HepG2 (cell line): Measurements from ENCODE around the gene FAM131A. TPM values are rescaled to one million over a fixed set of nuclear protein-coding genes. Genes with fewer than 3 reads are reported as not detected.

ENCODE experiments used
- CREB1 ChIP-seq, 2 experiments: fragments of 450-650 bp in 1 of 2; IDR thresholded peaks; 2 replicates each; pipeline ENCODE4 v1.6.1; 2016 to 2017; ENCODE audit warnings: control low read depth in 1 of 2, mild to moderate bottlenecking in 1 of 2, missing compliant biosample characterization in 1 of 2, missing genetic modification characterization in 1 of 2
- SIX4 ChIP-seq: sonication (generic); formaldehyde crosslinking; IDR thresholded peaks from 2 replicates; pipeline ENCODE4 v1.4.0; 2020; ENCODE audit warnings: missing genetic modification reagents
- SKI ChIP-seq: fragments of 450-650 bp; IDR thresholded peaks from one replicate; pipeline ENCODE4 v1.6.1; 2018; ENCODE audit warnings: mild to moderate bottlenecking; ENCODE audit not compliant: partially characterized antibody
- XRCC5 ChIP-seq: fragments of 200-400 bp; formaldehyde crosslinking; optimal IDR thresholded peaks from 2 replicates; pipeline ENCODE3; 2017; ENCODE audit warnings: mild to moderate bottlenecking, low read length
- ZNF749 ChIP-seq: sonication (generic); formaldehyde crosslinking; IDR thresholded peaks from 2 replicates; pipeline ENCODE4 v1.8.0; 2022; ENCODE audit warnings: mild to moderate bottlenecking, missing genetic modification reagents, moderate library complexity, borderline replicate concordance
- polyA plus RNA-seq, 8 experiments: library from polyadenylated mRNA; depleted of rRNA in 3 of 8; stranded (reverse) in 7 of 8; unstranded in 1 of 8; fragments of >200 nt; fragmentation: Illumina TruSeq in 4 of 8; extraction: Trizol in 4 of 8; gene quantifications; 2 replicates each; pipeline versions ENCODE4 v1.2.1 to v1.2.3, GENCODE V29; 2011 to 2016; ENCODE audit warnings: low read depth in 4 of 8, missing spikeins in 1 of 8, mixed read lengths in 1 of 8; ENCODE audit not compliant: insufficient read depth in 1 of 8
- total RNA-seq, 5 experiments: library from RNA; depleted of rRNA; stranded (reverse); fragments of >200 nt; fragmentation: Illumina TruSeq; extraction: Trizol; gene quantifications; 2 replicates each; pipeline ENCODE4 v1.2.3, GENCODE V29; 2016; ENCODE audit warnings: low read depth in 1 of 5
- TF ChIP-seq, protein P1 (sequence below): sonication (generic); formaldehyde crosslinking; IDR thresholded peaks from 2 replicates; pipeline ENCODE4 v1.4.0; 2020; ENCODE audit warnings: mild to moderate bottlenecking, missing genetic modification reagents, borderline replicate concordance
- TF ChIP-seq, protein P2 (sequence below): sonication (generic); formaldehyde crosslinking; IDR thresholded peaks from 2 replicates; pipeline ENCODE4 v1.4.0; 2020; ENCODE audit warnings: missing genetic modification reagents
- TF ChIP-seq, protein P3 (sequence below): sonication (generic); formaldehyde crosslinking; IDR thresholded peaks from 2 replicates; pipeline ENCODE4 v1.8.1; 2023; ENCODE audit warnings: mild to moderate bottlenecking, moderate library complexity, missing genetic modification reagents
- TF ChIP-seq, protein P4 (sequence below): fragments of 450-650 bp; IDR thresholded peaks from 2 replicates; pipeline ENCODE4 v1.6.1; 2016
- TF ChIP-seq, protein P5 (sequence below): sonication (generic); formaldehyde crosslinking; IDR thresholded peaks from 2 replicates; pipeline ENCODE4 v1.5.1; 2020; ENCODE audit warnings: mild to moderate bottlenecking, missing genetic modification reagents
- TF ChIP-seq, protein P6 (sequence below): sonication (generic); formaldehyde crosslinking; IDR thresholded peaks from 2 replicates; pipeline ENCODE4 v1.8.0; 2022; ENCODE audit warnings: missing genetic modification reagents, mild to moderate bottlenecking, inconsistent platforms, borderline replicate concordance
- TF ChIP-seq, protein P7 (sequence below): sonication (generic); formaldehyde crosslinking; IDR thresholded peaks from 2 replicates; pipeline ENCODE4 v1.8.0; 2023; ENCODE audit warnings: mild to moderate bottlenecking, missing genetic modification reagents

Gene FAM131A
- total and polyA plus RNA-seq, 2 of the 13 experiments (the other 11 are each of a cell fraction or from before 2014, with no cell fraction given) = 9.2 to 9.3 TPM

DNA sequence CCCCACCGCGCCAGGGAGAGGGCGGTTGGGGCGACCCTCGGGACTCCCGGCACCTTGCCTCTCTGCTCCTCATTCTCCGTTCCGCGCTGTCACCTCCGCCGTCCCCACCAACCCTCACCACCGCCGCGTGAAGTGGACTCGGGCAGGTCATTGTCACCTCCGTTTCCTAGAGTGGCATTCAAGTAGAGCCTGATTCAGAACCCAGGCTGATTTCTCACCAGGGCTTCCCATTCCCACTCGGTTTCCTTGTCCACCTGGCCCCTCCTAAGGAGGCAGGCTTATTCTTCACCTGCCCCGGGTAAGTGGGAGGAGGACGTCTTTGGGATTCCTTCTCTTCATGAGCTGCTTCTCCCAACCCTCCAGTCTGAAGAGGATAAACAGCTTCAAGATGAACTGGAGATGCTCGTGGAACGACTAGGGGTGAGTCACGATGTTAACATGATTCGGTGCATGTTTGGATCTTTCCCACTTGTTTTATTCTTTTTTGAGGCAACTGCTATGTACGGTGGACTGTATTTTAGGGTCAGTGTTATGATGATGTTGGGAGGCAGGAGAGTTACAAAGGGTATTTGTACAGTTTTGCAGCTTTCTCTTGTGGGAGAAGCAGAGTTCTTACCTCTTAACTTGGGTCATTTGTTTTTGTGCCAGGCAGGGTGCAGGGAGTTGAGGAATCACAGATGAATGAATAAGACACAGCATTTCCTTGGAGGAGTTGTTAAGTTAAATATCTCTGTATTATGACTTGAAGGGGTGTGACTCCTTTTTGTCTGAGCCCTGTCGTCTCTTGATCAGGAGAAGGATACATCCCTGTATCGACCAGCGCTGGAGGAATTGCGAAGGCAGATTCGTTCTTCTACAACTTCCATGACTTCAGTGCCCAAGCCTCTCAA is 37.7 kb upstream of the FAM131A start (continued):
- TF ChIP-seq, protein P1, sequence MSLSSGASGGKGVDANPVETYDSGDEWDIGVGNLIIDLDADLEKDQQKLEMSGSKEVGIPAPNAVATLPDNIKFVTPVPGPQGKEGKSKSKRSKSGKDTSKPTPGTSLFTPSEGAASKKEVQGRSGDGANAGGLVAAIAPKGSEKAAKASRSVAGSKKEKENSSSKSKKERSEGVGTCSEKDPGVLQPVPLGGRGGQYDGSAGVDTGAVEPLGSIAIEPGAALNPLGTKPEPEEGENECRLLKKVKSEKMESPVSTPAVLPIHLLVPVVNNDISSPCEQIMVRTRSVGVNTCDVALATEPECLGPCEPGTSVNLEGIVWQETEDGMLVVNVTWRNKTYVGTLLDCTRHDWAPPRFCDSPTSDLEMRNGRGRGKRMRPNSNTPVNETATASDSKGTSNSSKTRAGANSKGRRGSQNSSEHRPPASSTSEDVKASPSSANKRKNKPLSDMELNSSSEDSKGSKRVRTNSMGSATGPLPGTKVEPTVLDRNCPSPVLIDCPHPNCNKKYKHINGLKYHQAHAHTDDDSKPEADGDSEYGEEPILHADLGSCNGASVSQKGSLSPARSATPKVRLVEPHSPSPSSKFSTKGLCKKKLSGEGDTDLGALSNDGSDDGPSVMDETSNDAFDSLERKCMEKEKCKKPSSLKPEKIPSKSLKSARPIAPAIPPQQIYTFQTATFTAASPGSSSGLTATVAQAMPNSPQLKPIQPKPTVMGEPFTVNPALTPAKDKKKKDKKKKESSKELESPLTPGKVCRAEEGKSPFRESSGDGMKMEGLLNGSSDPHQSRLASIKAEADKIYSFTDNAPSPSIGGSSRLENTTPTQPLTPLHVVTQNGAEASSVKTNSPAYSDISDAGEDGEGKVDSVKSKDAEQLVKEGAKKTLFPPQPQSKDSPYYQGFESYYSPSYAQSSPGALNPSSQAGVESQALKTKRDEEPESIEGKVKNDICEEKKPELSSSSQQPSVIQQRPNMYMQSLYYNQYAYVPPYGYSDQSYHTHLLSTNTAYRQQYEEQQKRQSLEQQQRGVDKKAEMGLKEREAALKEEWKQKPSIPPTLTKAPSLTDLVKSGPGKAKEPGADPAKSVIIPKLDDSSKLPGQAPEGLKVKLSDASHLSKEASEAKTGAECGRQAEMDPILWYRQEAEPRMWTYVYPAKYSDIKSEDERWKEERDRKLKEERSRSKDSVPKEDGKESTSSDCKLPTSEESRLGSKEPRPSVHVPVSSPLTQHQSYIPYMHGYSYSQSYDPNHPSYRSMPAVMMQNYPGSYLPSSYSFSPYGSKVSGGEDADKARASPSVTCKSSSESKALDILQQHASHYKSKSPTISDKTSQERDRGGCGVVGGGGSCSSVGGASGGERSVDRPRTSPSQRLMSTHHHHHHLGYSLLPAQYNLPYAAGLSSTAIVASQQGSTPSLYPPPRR = no peak
- TF ChIP-seq, protein P2, sequence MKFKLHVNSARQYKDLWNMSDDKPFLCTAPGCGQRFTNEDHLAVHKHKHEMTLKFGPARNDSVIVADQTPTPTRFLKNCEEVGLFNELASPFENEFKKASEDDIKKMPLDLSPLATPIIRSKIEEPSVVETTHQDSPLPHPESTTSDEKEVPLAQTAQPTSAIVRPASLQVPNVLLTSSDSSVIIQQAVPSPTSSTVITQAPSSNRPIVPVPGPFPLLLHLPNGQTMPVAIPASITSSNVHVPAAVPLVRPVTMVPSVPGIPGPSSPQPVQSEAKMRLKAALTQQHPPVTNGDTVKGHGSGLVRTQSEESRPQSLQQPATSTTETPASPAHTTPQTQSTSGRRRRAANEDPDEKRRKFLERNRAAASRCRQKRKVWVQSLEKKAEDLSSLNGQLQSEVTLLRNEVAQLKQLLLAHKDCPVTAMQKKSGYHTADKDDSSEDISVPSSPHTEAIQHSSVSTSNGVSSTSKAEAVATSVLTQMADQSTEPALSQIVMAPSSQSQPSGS = no peak
- TF ChIP-seq CREB1 (IDR thresholded peaks at IDR 0.05) = no peak
- no peak for TF ChIP-seq CREB1 (CRISPR knock-in tag; IDR thresholded peaks at IDR 0.05)
- TF ChIP-seq XRCC5 = no peak
- TF ChIP-seq, protein P3, sequence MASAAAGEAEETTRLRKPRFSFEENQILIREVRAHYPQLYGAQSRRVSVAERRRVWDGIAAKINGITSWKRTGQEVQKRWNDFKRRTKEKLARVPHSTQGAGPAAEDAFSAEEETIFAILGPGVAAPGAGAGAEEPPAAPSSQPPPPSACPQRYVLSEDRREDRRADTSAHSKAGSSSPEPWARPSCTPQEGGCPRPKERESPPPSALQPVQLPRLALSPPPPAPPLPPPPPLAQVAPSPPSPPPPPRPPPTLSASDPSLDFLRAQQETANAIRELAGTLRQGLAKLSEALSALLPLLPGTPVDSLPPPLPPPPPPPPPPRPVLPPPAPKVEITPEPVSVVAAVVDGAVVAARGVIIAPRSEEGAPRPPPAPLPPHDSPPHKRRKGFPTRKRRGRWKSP (CRISPR knock-in tag) = 0 out of 2 replicates have a peak, but pooled peaks have one; percentile 2
- TF ChIP-seq, protein P4, sequence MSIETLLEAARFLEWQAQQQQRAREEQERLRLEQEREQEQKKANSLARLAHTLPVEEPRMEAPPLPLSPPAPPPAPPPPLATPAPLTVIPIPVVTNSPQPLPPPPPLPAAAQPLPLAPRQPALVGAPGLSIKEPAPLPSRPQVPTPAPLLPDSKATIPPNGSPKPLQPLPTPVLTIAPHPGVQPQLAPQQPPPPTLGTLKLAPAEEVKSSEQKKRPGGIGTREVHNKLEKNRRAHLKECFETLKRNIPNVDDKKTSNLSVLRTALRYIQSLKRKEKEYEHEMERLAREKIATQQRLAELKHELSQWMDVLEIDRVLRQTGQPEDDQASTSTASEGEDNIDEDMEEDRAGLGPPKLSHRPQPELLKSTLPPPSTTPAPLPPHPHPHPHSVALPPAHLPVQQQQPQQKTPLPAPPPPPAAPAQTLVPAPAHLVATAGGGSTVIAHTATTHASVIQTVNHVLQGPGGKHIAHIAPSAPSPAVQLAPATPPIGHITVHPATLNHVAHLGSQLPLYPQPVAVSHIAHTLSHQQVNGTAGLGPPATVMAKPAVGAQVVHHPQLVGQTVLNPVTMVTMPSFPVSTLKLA = no peak
- no peak for TF ChIP-seq SIX4
- TF ChIP-seq, protein P5, sequence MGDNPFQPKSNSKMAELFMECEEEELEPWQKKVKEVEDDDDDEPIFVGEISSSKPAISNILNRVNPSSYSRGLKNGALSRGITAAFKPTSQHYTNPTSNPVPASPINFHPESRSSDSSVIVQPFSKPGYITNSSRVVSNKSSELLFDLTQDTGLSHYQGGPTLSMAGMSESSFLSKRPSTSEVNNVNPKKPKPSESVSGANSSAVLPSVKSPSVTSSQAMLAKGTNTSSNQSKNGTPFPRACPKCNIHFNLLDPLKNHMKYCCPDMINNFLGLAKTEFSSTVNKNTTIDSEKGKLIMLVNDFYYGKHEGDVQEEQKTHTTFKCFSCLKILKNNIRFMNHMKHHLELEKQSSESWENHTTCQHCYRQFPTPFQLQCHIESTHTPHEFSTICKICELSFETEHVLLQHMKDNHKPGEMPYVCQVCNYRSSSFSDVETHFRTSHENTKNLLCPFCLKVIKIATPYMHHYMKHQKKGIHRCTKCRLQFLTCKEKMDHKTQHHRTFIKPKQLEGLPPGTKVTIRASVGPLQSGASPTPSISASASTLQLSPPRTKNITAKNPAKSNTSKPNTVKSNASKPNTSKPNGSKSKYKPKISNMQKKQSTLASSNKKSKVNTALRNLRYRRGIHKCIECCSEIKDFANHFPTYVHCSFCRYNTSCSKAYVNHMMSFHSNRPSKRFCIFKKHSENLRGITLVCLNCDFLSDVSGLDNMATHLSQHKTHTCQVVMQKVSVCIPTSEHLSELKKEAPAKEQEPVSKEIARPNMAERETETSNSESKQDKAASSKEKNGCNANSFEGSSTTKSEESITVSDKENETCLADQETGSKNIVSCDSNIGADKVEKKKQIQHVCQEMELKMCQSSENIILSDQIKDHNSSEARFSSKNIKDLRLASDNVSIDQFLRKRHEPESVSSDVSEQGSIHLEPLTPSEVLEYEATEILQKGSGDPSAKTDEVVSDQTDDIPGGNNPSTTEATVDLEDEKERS (CRISPR knock-in tag) = no peak
- TF ChIP-seq SKI = peak; percentile 0
- TF ChIP-seq, protein P6, sequence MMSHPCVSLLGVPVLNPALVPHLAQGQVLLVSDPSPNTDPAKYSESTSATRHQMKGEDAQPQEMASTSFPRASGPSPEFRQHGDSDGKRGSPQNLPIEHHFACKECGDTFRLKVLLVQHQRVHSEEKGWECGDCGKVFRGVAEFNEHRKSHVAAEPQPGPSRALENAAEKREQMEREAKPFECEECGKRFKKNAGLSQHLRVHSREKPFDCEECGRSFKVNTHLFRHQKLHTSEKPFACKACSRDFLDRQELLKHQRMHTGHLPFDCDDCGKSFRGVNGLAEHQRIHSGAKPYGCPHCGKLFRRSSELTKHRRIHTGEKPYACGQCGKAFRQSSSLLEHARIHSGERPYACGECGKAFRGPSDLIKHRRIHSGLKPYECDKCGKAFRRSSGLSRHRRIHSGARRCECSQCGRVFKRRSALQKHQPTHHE (CRISPR knock-in tag) = no peak
- no peak for TF ChIP-seq ZNF749 (CRISPR knock-in tag)
- TF ChIP-seq, protein P7, sequence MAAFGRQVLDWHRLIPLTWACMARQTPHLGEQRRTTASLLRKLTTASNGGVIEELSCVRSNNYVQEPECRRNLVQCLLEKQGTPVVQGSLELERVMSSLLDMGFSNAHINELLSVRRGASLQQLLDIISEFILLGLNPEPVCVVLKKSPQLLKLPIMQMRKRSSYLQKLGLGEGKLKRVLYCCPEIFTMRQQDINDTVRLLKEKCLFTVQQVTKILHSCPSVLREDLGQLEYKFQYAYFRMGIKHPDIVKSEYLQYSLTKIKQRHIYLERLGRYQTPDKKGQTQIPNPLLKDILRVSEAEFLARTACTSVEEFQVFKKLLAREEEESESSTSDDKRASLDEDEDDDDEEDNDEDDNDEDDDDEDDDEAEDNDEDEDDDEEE (CRISPR knock-in tag) = no peak
